PC-3 (cell line): Measurements from ENCODE around the gene BEGAIN.

Experiments
- CTCF ChIP-seq: fragments of 300-600 bp; sonication (generic); conservative IDR thresholded peaks from 2 replicates; pipeline ENCODE4 v1.5.1; 2017; ENCODE audit warnings: antibody characterized with exemption, low read depth, mild to moderate bottlenecking, low read length
- EZH2 ChIP-seq: fragments of 300-600 bp; sonication (generic); IDR thresholded peaks from one replicate; pipeline ENCODE4 v1.6.1; 2017; ENCODE audit warnings: antibody characterized with exemption, mild to moderate bottlenecking, low read length; ENCODE audit not compliant: unreplicated experiment

DNA sequence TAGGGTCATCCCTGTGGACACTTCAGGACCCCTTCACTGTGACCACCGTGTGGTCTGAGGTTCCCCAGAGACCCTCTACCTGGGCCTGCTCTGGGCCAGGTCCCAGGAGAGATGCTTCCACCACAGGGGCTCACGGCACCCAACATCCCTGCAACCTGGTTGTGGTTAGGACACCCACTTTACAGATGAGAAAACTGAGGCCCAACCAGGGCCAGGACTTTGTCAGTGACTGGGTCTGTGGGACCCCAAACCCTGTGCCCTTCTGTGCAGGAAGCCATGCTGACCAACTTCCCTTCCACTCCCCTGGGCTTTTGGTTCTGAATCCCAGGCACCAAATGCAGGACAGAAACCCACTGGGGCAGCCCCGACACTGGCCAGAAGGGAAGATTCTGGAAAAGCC is 21.6 kb downstream of the BEGAIN start:
- no peak for TF ChIP-seq CTCF
- no peak for TF ChIP-seq EZH2
